ENCODE results near the gene RTL1.

GRCh38 chr14:100862277-100862676 is 41.2 kb downstream of the RTL1 start:
- TF ChIP-seq CTCF (IDR thresholded peaks at IDR 0.05) = no peak
- TF ChIP-seq IRF3 (IDR thresholded peaks at IDR 0.05; ENCODE audit: low read depth, low read length) = no peak
- no peak for TF ChIP-seq EZH2phosphoT487 (IDR thresholded peaks at IDR 0.05; ENCODE audit: borderline replicate concordance, low read depth)
- no peak for TF ChIP-seq GABPA (IDR thresholded peaks at IDR 0.05; ENCODE audit: low read depth)
- TF ChIP-seq POLR2AphosphoS5 (IDR thresholded peaks at IDR 0.05; ENCODE audit: low read depth, low read length) = no peak
- TF ChIP-seq, protein P1, sequence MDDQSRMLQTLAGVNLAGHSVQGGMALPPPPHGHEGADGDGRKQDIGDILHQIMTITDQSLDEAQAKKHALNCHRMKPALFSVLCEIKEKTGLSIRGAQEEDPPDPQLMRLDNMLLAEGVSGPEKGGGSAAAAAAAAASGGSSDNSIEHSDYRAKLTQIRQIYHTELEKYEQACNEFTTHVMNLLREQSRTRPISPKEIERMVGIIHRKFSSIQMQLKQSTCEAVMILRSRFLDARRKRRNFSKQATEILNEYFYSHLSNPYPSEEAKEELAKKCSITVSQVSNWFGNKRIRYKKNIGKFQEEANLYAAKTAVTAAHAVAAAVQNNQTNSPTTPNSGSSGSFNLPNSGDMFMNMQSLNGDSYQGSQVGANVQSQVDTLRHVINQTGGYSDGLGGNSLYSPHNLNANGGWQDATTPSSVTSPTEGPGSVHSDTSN (IDR thresholded peaks at IDR 0.05) = no peak
- no peak for TF ChIP-seq CHD2 (IDR thresholded peaks at IDR 0.05; ENCODE audit: low read length, partially characterized antibody)
- TF ChIP-seq FOXJ3 (CRISPR knock-in tag; IDR thresholded peaks at IDR 0.05) = no peak
- no peak for TF ChIP-seq MXI1 (IDR thresholded peaks at IDR 0.05; ENCODE audit: low read depth, low read length)
- no peak for TF ChIP-seq SMC3 (IDR thresholded peaks at IDR 0.05; ENCODE audit: low read depth, low read length)
- no peak for TF ChIP-seq EP300 (IDR thresholded peaks at IDR 0.05; ENCODE audit: borderline replicate concordance in 1 of 2, low read depth in 1 of 2, low read length in 1 of 2)
- no peak for TF ChIP-seq GATA2 (CRISPR knock-in tag; IDR thresholded peaks at IDR 0.05)
